GM19438 (cell line): Measurements from ENCODE around the gene ATP8B4.

Source experiments
- ATAC-seq: cut with Tn5 transposase; IDR thresholded peaks from one replicate; pipeline ENCODE4 v1.9.1; 2021; ENCODE audit warnings: low read depth; ENCODE audit not compliant: unreplicated experiment

The ATP8B4 gene

GRCh38 chr15:50067254-50067653, 51.8 kb downstream of the ATP8B4 start:
- no peak for ATAC-seq

- ATAC-seq: no peak
These were observed 52.4 kb downstream of the ATP8B4 start for GRCh38 chr15:50066666-50067065.

GRCh38 chr15:50066202-50066601, 52.8 kb downstream of the ATP8B4 start:
- ATAC-seq: no peak

- ATAC-seq: no peak
These were observed 53.8 kb downstream of the ATP8B4 start for GRCh38 chr15:50065279-50065678.

GRCh38 chr15:50064673-50065072, 54.4 kb downstream of the ATP8B4 start:
- ATAC-seq: no peak

GRCh38 chr15:50063226-50063625, 55.8 kb downstream of the ATP8B4 start:
- ATAC-seq: no peak

- ATAC-seq: no peak
These were observed 57.5 kb downstream of the ATP8B4 start for GRCh38 chr15:50061503-50061902.

- no peak for ATAC-seq
These were observed 59.1 kb downstream of the ATP8B4 start for GRCh38 chr15:50059883-50060282.

- no peak for ATAC-seq
These were observed 59.7 kb downstream of the ATP8B4 start for GRCh38 chr15:50059203-50059772.

- ATAC-seq: no peak
These were observed 61.0 kb downstream of the ATP8B4 start for GRCh38 chr15:50057905-50058639.

- ATAC-seq: no peak
These were observed 61.8 kb downstream of the ATP8B4 start for GRCh38 chr15:50057196-50057595.

- no peak for ATAC-seq
These were observed 63.3 kb downstream of the ATP8B4 start for GRCh38 chr15:50055750-50056157.

GRCh38 chr15:50055332-50055731, 63.7 kb downstream of the ATP8B4 start:
- no peak for ATAC-seq

GRCh38 chr15:50053055-50053856, 65.8 kb downstream of the ATP8B4 start:
- ATAC-seq: no peak

- ATAC-seq: no peak
These were observed 67.1 kb downstream of the ATP8B4 start for GRCh38 chr15:50051811-50052419.

- no peak for ATAC-seq
These were observed 67.9 kb downstream of the ATP8B4 start for GRCh38 chr15:50050986-50051743.

GRCh38 chr15:50049871-50050270, 69.2 kb downstream of the ATP8B4 start:
- no peak for ATAC-seq

- no peak for ATAC-seq
These were observed 72.2 kb downstream of the ATP8B4 start for GRCh38 chr15:50046867-50047266.

- ATAC-seq: no peak
These were observed 72.9 kb downstream of the ATP8B4 start for GRCh38 chr15:50046159-50046558.

- no peak for ATAC-seq
These were observed 74.1 kb downstream of the ATP8B4 start for GRCh38 chr15:50044904-50045303.
